HUES48 (cell line): ENCODE results near the gene COPS8.
A peak's percentile ranks its signal among the peaks of the same experiment; 100 is the strongest.

Source experiments
- H3K27ac ChIP-seq: one replicate; pipeline ENCODE4 v1.7.0; 2013; ENCODE audit warnings: low read depth, low read length, inconsistent platforms
- H3K27me3 ChIP-seq: 2 replicates; pipeline ENCODE4 v1.6.1; 2013; ENCODE audit warnings: mild to moderate bottlenecking, low read length; ENCODE audit not compliant: control insufficient read depth, insufficient read depth
- H3K36me3 ChIP-seq: 2 replicates; pipeline ENCODE4 v1.6.1; 2013; ENCODE audit warnings: low read length; ENCODE audit not compliant: control insufficient read depth, insufficient read depth
- H3K4me1 ChIP-seq: 2 replicates; pipeline ENCODE4 v1.6.1; 2013; ENCODE audit warnings: mild to moderate bottlenecking, low read length; ENCODE audit not compliant: control insufficient read depth, insufficient read depth
- H3K4me3 ChIP-seq: 2 replicates; pipeline ENCODE4 v1.5.1; 2013; ENCODE audit warnings: mild to moderate bottlenecking, low read depth, low read length
- H3K9ac ChIP-seq: 2 replicates; pipeline ENCODE4 v1.6.1; 2013; ENCODE audit warnings: mild to moderate bottlenecking, low read depth, low read length, moderate library complexity
- H3K9me3 ChIP-seq: 2 replicates; pipeline ENCODE4 v1.6.1; 2013; ENCODE audit warnings: low read length; ENCODE audit not compliant: control insufficient read depth, insufficient read depth

COPS8 gene

DNA sequence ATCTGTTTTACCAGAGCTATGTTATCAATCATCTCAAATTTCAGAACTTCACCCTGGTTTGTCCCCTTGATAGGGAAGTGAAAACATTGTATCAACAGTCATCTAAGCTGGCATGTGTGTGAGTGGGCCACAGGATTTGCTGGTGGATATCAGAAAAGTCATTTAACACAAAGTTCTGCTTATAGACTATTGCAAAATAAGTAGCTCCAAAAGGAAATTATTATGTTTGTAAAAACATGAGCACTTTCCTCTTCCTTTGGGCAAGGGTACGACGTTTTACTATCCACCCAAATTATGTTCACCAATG, 20.7 kb upstream of the COPS8 start:
- Histone ChIP-seq H3K4me3 (no peak overlapping the region), H3K4me1 (0 out of 2 replicates have a peak, but pooled peaks cover 5% of the 10 kb centered on the region), H3K9me3 (no peaks in the 10 kb centered on the region), H3K27ac (no peak overlapping the region), H3K36me3 (no peaks in the 10 kb centered on the region), H3K27me3 (no peaks in the 10 kb centered on the region), H3K9ac (no peak overlapping the region)

- Histone ChIP-seq H3K4me3 (no peak overlapping the region), H3K4me1 (no peaks in the 10 kb centered on the region), H3K27ac (no peak overlapping the region), H3K9me3 (no peaks in the 10 kb centered on the region), H3K36me3 (no peaks in the 10 kb centered on the region), H3K9ac (no peak overlapping the region), H3K27me3 (no peaks in the 10 kb centered on the region)
These were observed 19.3 kb upstream of the COPS8 start for GRCh38 chr2:237066396-237066795.

DNA sequence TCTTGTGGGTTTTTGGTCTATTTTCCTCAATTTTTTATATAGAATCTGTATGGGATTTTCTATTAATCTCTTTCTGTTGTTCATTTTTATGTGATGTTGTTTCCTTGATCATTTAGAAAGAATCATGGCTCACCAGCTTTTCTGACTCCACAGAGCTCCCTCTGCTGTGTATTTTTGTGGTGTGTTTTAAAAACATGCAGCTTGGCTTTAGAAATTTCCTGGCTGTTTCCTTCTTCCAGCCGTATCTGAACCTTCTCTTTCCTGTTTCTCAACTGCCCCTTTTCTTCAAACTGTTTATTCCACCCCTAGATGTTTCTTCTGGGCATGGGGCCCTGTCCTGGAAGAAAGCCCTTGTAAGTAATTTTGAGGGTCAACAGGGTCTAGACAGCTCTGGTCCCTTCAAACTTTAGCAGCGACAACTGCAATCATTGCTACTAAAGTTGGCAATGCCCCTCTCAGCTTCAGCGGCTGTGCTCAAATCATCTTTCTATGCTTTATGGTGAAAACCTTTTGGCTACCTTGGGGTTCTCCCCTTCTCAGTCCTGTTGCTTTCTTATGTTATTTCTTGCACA, 17.6 kb upstream of the COPS8 start:
- Histone ChIP-seq H3K27me3 (no peaks in the 10 kb centered on the region), H3K9ac (no peak overlapping the region), H3K27ac (no peak overlapping the region)

GRCh38 chr2:237072067-237072931, 13.4 kb upstream of the COPS8 start:
- Histone ChIP-seq H3K9ac (no peak overlapping the region), H3K27ac (no peak overlapping the region), H3K4me1 (no peaks in the 10 kb centered on the region), H3K27me3 (no peaks in the 10 kb centered on the region), H3K4me3 (no peak overlapping the region), H3K36me3 (no peaks in the 10 kb centered on the region), H3K9me3 (no peaks in the 10 kb centered on the region)

More for the DNA sequence above, 17.6 kb upstream of the COPS8 start:
- Histone ChIP-seq H3K4me3 (no peak overlapping the region), H3K9me3 (no peaks in the 10 kb centered on the region), H3K36me3 (no peaks in the 10 kb centered on the region), H3K4me1 (no peaks in the 10 kb centered on the region)

DNA sequence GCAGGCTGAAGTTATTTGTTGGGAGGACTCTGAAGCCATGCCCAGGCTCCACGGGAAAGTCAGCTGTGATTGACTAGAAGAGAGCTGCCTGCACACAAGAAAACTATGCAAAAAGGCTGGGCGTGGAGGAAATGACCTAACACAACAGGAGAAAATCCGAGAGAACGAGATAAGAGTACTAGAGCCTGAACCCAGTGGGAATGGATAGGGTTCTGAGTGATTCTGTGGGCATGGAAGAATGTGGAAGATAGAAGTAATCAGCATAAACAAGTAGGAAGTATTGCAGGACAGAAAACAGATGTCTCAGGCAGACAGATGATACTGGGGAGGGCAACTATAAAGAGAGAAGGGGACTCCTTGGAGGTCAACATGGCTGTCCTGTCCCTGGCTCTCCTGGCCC, 12.1 kb upstream of the COPS8 start:
- Histone ChIP-seq H3K9ac (no peak overlapping the region), H3K36me3 (no peaks in the 10 kb centered on the region), H3K9me3 (no peaks in the 10 kb centered on the region)

DNA sequence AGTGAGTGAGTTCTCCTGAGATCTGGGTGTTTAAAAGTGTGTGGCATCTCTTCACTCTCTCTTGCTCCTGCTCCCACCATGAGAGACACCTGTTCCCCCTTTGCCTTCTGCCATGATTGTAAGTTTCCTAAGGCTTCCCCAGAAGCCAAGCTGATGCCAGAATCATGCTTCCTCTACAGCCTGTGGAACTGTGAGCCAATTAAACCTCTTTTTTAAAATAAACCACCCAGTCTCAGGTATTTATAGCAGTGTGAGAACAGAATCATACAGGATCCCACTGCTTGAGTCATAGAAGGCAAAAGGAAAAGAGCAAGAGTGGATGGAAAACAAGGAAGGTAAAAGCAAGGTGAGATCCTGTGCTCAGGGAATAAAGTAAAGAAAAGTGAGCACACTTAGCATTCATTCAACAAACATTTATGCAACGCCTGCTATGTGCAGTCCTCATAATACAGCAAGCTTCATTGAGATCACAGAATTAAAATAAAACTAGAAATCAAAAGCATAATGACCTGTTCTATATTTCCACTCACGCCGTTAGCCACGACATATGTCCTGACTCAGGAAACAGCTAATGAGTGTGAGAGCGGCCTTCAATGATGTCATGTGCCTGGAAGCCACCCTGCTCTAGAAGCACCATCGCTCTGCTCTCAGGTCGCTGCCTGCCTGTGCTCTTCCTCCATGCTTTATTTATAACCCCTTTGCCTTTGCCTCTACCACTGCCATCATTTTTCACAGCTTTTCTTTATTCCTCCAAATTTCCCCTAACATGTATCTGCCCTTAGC, 11.3 kb upstream of the COPS8 start:
- Histone ChIP-seq H3K27me3 (no peaks in the 10 kb centered on the region), H3K9ac (no peak overlapping the region), H3K4me3 (no peak overlapping the region), H3K27ac (no peak overlapping the region), H3K4me1 (no peaks in the 10 kb centered on the region), H3K36me3 (no peaks in the 10 kb centered on the region), H3K9me3 (no peaks in the 10 kb centered on the region)

More for the DNA sequence above, 12.1 kb upstream of the COPS8 start:
- Histone ChIP-seq H3K27me3 (no peaks in the 10 kb centered on the region), H3K27ac (no peak overlapping the region), H3K4me3 (no peak overlapping the region), H3K4me1 (no peaks in the 10 kb centered on the region)

DNA sequence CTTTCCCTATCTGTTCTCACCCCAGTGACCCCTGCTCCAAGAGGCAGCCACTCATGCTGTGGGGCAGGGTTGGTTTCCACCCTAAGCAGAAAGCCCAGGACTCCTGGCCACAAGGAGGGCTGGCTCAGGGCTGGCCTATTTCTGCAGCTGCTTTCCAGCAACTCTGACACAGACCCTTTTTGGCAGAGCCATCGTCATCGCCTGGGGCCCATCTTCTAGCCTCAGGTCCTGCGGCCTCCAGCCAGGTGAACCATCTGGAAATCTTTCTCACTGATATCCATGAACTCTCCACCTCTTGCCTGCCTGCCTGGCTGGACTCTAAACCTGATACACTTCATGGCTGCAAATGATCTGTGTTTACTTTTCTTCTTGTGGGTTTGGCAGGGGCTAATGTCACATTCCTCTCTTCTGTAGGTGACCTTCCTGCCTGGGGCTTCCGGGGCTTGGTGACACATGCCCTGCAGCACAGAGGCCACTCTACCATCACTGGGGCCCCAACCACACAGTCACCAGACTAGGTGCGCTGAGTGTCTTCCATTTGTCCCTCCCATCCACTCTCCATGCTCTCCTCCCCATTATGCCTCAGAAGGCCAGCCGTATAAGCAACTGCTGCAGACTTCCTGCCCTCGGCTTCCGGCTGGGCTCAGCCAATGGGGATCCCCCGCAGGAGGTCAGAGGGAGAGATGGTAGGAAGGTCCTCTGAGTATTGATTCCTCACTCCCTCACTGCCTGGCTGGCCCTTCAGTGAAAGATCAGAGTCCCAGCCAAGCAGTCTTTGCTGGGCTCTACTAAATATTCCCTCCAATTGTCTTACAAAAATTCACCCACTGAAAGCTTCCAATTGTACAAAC, 9.7 kb upstream of the COPS8 start:
- no peaks in the 10 kb centered on the region for H3K4me1 ChIP-seq

GRCh38 chr2:237081596-237081995, 4.1 kb upstream of the COPS8 start:
- H3K9ac ChIP-seq: no peak overlapping the region
- H3K27me3 ChIP-seq: no peaks in the 10 kb centered on the region
- no peaks in the 10 kb centered on the region for H3K36me3 ChIP-seq
- H3K9me3 ChIP-seq: no peaks in the 10 kb centered on the region
- H3K4me1 ChIP-seq: peaks cover 7% of the 10 kb centered on the region; the same call in 1 of the 2 replicates
- H3K4me3 ChIP-seq: no peak overlapping the region
- no peak overlapping the region for H3K27ac ChIP-seq

More for the DNA sequence above, 9.7 kb upstream of the COPS8 start:
- H3K27ac ChIP-seq: no peak overlapping the region
- H3K9me3 ChIP-seq: no peaks in the 10 kb centered on the region
- no peaks in the 10 kb centered on the region for H3K36me3 ChIP-seq
- no peaks in the 10 kb centered on the region for H3K27me3 ChIP-seq
- no peak overlapping the region for H3K9ac ChIP-seq
- no peak overlapping the region for H3K4me3 ChIP-seq

DNA sequence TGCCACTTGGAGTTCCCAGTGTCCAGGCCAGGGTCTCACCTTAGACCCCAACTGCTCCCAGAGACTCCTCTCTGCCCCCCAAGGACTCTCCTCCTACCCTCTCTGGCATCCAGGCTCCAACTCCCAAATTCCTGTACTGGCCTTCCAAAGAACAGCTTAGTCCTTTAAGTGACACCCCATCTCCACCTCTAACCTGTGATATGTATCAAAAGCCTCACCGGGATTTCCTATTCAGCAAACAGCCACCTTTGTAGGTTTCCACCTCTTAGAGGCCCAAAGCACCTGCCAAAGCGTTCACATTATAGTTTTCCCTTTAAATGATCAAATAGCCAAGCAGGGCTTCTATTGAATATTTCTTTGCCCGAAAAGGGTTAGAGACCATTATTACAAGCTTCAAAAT, 2.7 kb upstream of the COPS8 start:
- H3K4me1 ChIP-seq: peaks cover 9% of the 10 kb centered on the region; the same call in 1 of the 2 replicates
- H3K27me3 ChIP-seq: no peaks in the 10 kb centered on the region
- H3K9me3 ChIP-seq: no peaks in the 10 kb centered on the region
- H3K36me3 ChIP-seq: peaks cover 4% of the 10 kb centered on the region; the same call in 1 of the 2 replicates
- H3K27ac ChIP-seq: no peak overlapping the region
- H3K4me3 ChIP-seq: no peak overlapping the region
- no peak overlapping the region for H3K9ac ChIP-seq

- Histone ChIP-seq H3K4me3 (peak overlapping the region; percentile 98), H3K27ac (no peak overlapping the region), H3K4me1 (peaks cover 9% of the 10 kb centered on the region; the same call in 1 of the 2 replicates), H3K27me3 (no peaks in the 10 kb centered on the region), H3K9ac (no peak overlapping the region), H3K36me3 (peaks cover 18% of the 10 kb centered on the region), H3K9me3 (no peaks in the 10 kb centered on the region)
These were observed 1.2 kb upstream of the COPS8 start for GRCh38 chr2:237084444-237084843.
